Stimulated activated naive CD4-positive, alpha-beta T cell (primary cell): ENCODE data around the gene SORBS1.

Experiments used
- DNase-seq, 6 experiments: peaks; one replicate each; lab custom pipeline; 2025; lab: John Stamatoyannopoulos, UW

Gene SORBS1

GRCh38 chr10:95561177-95561863 is at the start of gene SORBS1:
TSS of gene SORBS1 (minus strand) at chr10:95561371. CDS start at chr10:95441135, 120,236 bp downstream.
- peak; percentile 78 to 85 (median 80) for DNase-seq

- no peak for DNase-seq
These were observed 49.6 kb upstream of the SORBS1 start for GRCh38 chr10:95610727-95611126.

GRCh38 chr10:95606922-95607321 is 45.8 kb upstream of the SORBS1 start:
- DNase-seq, result no peak

- DNase-seq, result no peak
These were observed 44.0 kb upstream of the SORBS1 start for GRCh38 chr10:95605163-95605562.

GRCh38 chr10:95604630-95605029 is 43.5 kb upstream of the SORBS1 start:
- DNase-seq, result no peak

GRCh38 chr10:95602382-95602781 is 41.2 kb upstream of the SORBS1 start:
- DNase-seq, result no peak

- DNase-seq, result peak; percentile 1 to 44 (median 8)
These were observed 40.0 kb upstream of the SORBS1 start for GRCh38 chr10:95601116-95601719.

GRCh38 chr10:95600158-95600557 is 39.0 kb upstream of the SORBS1 start:
- no peak for DNase-seq

- DNase-seq, result no peak
These were observed 36.6 kb upstream of the SORBS1 start for GRCh38 chr10:95597788-95598187.

- DNase-seq, result no peak
These were observed 26.9 kb upstream of the SORBS1 start for GRCh38 chr10:95588025-95588424.

GRCh38 chr10:95579835-95580535 is 18.8 kb upstream of the SORBS1 start:
- DNase-seq, result no peak

- no peak for DNase-seq
These were observed 18.1 kb upstream of the SORBS1 start for GRCh38 chr10:95579292-95579691.

- DNase-seq, result no peak
These were observed 17.4 kb upstream of the SORBS1 start for GRCh38 chr10:95578619-95579018.

GRCh38 chr10:95574649-95575365 is 13.6 kb upstream of the SORBS1 start:
- no peak for DNase-seq

- DNase-seq, result no peak
These were observed 12.9 kb upstream of the SORBS1 start for GRCh38 chr10:95573964-95574604.

GRCh38 chr10:95573527-95573926 is 12.4 kb upstream of the SORBS1 start:
- no peak for DNase-seq

- DNase-seq, result no peak
These were observed 11.1 kb upstream of the SORBS1 start for GRCh38 chr10:95572131-95572820.

GRCh38 chr10:95571390-95571789 is 10.2 kb upstream of the SORBS1 start:
- DNase-seq, result no peak

GRCh38 chr10:95569368-95569767 is 8.2 kb upstream of the SORBS1 start:
- DNase-seq, result no peak

- no peak for DNase-seq
These were observed 6.9 kb upstream of the SORBS1 start for GRCh38 chr10:95567903-95568630.

- no peak for DNase-seq
These were observed 5.0 kb upstream of the SORBS1 start for GRCh38 chr10:95566136-95566535.
